ENCODE measurements around the gene C11orf97. TPM values are rescaled to one million over a fixed set of nuclear protein-coding genes. Genes with fewer than 3 reads are reported as not detected.

The C11orf97 gene, protein sequence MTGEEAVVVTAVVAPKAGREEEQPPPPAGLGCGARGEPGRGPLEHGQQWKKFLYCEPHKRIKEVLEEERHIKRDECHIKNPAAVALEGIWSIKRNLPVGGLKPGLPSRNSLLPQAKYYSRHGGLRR
- not detected in 2 replicates for total RNA-seq (2014; rRNA removed; shearing (Covaris generic))
- polyA plus RNA-seq (2016; fragmentation: Nextera tagmentation; extraction: Ambion mirVana): not detected in 2 replicates
- long read RNA-seq: 0 reads

DNA sequence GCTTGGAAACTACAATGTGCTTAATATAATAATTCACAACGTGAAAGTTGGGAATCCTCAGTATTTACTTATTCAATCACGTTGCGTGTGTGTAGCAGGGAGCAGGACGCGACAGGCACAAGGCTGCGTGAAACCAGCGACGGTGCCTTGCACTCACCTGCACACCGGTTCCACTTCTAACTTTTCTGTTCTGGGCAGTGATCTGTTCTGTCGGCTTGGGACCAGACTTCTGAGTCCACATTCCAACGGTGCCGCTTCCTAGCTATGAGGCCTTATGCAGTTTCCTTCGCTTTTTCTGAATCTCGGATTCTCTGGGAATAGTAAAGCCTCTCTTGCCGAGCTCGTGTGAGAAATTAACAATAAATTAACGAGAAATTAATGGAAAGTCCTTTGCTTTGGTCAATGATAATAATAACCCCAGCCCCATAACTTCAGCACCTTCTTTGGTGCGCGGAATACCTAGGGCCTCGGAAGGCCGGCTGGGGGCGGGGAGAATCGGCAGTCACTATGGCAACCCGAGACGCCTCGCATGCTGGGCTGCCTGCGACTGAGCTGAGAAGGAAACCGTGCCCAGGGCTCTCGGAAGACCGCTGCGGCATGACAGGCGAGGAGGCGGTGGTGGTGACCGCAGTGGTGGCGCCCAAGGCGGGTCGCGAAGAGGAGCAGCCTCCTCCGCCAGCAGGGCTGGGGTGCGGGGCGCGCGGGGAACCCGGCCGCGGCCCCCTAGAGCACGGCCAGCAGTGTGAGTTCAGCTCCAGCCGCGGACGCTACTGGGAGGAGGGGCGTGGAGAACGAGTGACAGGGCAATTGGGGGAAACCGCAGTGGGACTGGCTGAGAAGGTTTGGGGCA is at the start of gene C11orf97:
TSS of gene C11orf97 (plus strand) at position 530 of the 850 bp plus-strand sequence. CDS start at position 598, 68 bp downstream.
- Histone ChIP-seq H3K9me2 (ENCODE audit: insufficient read depth) (no peaks in the 10 kb centered on the region), H3F3A (replicated peaks; ENCODE audit: low read depth) (no peaks in the 10 kb centered on the region), H3K79me2 (replicated peaks; ENCODE audit: insufficient read depth) (no peaks in the 10 kb centered on the region), H4K20me1 (replicated peaks; ENCODE audit: insufficient read depth) (no peaks in the 10 kb centered on the region), H3K27ac (ENCODE audit: low read depth) (no peak within 1 kb of the TSS), H3K4me3 (peak within 1 kb of the TSS; percentile 65), H2AFZ (peak within 1 kb of the TSS; percentile 99), H3K4me1 (ENCODE audit: insufficient read depth) (peaks cover 10% of the 10 kb centered on the region; the same call in 1 of the 2 replicates), H3K27me3 (ENCODE audit: insufficient read depth) (peaks cover 29% of the 10 kb centered on the region), H3K4me2 (peak within 1 kb of the TSS; percentile 97), H3K36me3 (ENCODE audit: insufficient read depth) (no peaks in the 10 kb centered on the region)
- peak; percentile 98 for ATAC-seq
- H3K36me3 Mint-ChIP-seq (ENCODE audit: low read depth): no peaks in the 10 kb centered on the region
- H3K4me3 Mint-ChIP-seq: peak within 1 kb of the TSS; percentile 72
- peaks cover 19% of the 10 kb centered on the region for H3K27me3 Mint-ChIP-seq (ENCODE audit: insufficient read depth, low read depth, poor library complexity)
- peak; percentile 91 for DNase-seq (ENCODE audit: low spot score)
- H3K27ac Mint-ChIP-seq: no peak within 1 kb of the TSS
- H3K9me3 Mint-ChIP-seq: peaks cover 3% of the 10 kb centered on the region; the same call in 1 of the 3 replicates
- peaks cover 7% of the 10 kb centered on the region; the same call in 2 of the 3 replicates for H3K4me1 Mint-ChIP-seq
- no peak for TF ChIP-seq ZNF114 (CRISPR knock-in tag; IDR thresholded peaks at IDR 0.05)
- no peak for TF ChIP-seq CREB1 (CRISPR knock-in tag; IDR thresholded peaks at IDR 0.05; ENCODE audit: low read depth)
- no peak for TF ChIP-seq NANOG (IDR thresholded peaks at IDR 0.05; ENCODE audit: borderline replicate concordance)
- TF ChIP-seq, protein P1, sequence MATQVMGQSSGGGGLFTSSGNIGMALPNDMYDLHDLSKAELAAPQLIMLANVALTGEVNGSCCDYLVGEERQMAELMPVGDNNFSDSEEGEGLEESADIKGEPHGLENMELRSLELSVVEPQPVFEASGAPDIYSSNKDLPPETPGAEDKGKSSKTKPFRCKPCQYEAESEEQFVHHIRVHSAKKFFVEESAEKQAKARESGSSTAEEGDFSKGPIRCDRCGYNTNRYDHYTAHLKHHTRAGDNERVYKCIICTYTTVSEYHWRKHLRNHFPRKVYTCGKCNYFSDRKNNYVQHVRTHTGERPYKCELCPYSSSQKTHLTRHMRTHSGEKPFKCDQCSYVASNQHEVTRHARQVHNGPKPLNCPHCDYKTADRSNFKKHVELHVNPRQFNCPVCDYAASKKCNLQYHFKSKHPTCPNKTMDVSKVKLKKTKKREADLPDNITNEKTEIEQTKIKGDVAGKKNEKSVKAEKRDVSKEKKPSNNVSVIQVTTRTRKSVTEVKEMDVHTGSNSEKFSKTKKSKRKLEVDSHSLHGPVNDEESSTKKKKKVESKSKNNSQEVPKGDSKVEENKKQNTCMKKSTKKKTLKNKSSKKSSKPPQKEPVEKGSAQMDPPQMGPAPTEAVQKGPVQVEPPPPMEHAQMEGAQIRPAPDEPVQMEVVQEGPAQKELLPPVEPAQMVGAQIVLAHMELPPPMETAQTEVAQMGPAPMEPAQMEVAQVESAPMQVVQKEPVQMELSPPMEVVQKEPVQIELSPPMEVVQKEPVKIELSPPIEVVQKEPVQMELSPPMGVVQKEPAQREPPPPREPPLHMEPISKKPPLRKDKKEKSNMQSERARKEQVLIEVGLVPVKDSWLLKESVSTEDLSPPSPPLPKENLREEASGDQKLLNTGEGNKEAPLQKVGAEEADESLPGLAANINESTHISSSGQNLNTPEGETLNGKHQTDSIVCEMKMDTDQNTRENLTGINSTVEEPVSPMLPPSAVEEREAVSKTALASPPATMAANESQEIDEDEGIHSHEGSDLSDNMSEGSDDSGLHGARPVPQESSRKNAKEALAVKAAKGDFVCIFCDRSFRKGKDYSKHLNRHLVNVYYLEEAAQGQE (IDR thresholded peaks at IDR 0.05; ENCODE audit: unreplicated experiment): no peak
- TF ChIP-seq ZNF331 (CRISPR knock-in tag; IDR thresholded peaks at IDR 0.05; ENCODE audit: low read depth): no peak
- no peak for TF ChIP-seq EZH2 (IDR thresholded peaks at IDR 0.05; ENCODE audit: low read depth, unreplicated experiment)

DNA sequence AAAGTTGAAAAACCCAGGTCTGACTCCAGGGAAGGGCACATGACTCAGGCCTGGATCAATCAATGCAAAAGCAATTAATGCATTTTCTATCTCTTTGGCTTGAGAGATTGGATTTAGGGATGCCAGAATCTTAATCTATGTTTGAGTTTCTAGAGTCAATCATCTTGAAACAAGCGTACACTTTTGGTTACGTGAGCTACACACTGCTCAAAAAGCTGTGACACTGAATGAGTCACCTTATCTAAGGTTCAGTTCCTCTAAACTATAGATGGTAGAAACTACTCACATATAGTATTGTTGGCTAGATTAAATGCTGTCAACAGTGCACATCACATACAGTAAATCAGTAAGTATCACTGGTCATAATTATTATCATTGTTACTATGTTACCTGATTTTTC is 42.8 kb upstream of the C11orf97 start:
- no peak overlapping the region for H2AFZ ChIP-seq
- H3F3A ChIP-seq (replicated peaks; ENCODE audit: low read depth): no peaks in the 10 kb centered on the region
- no peaks in the 10 kb centered on the region for H3K27me3 ChIP-seq (ENCODE audit: insufficient read depth)
- H3K27ac ChIP-seq (ENCODE audit: low read depth): no peak overlapping the region
- DNase-seq (ENCODE audit: low spot score): no peak
- Mint-ChIP-seq H3K9me3 (no peaks in the 10 kb centered on the region), H3K4me1 (peaks cover 17% of the 10 kb centered on the region), H3K27ac (no peak overlapping the region), H3K36me3 (ENCODE audit: low read depth) (peaks cover 8% of the 10 kb centered on the region; the same call in 2 of the 3 replicates), H3K27me3 (ENCODE audit: insufficient read depth, low read depth, poor library complexity) (no peaks in the 10 kb centered on the region), H3K4me3 (no peak overlapping the region)
- no peaks in the 10 kb centered on the region for H3K9me2 ChIP-seq (ENCODE audit: insufficient read depth)
- H3K4me2 ChIP-seq: no peak overlapping the region
- H4K20me1 ChIP-seq (replicated peaks; ENCODE audit: insufficient read depth): no peaks in the 10 kb centered on the region
- peaks cover 6% of the 10 kb centered on the region; the same call in 1 of the 2 replicates for H3K36me3 ChIP-seq (ENCODE audit: insufficient read depth)
- H3K4me1 ChIP-seq (ENCODE audit: insufficient read depth): peaks cover 20% of the 10 kb centered on the region
- no peak for ATAC-seq
- H3K4me3 ChIP-seq: no peak overlapping the region
- H3K79me2 ChIP-seq (replicated peaks; ENCODE audit: insufficient read depth): no peaks in the 10 kb centered on the region
- TF ChIP-seq EZH2phosphoT487 (IDR thresholded peaks at IDR 0.05; ENCODE audit: unreplicated experiment): no peak
- TF ChIP-seq CREB1 (CRISPR knock-in tag; IDR thresholded peaks at IDR 0.05; ENCODE audit: low read depth): no peak
- no peak for TF ChIP-seq POLR2AphosphoS5 (IDR thresholded peaks at IDR 0.05; ENCODE audit: low read depth)
- TF ChIP-seq, protein P2, sequence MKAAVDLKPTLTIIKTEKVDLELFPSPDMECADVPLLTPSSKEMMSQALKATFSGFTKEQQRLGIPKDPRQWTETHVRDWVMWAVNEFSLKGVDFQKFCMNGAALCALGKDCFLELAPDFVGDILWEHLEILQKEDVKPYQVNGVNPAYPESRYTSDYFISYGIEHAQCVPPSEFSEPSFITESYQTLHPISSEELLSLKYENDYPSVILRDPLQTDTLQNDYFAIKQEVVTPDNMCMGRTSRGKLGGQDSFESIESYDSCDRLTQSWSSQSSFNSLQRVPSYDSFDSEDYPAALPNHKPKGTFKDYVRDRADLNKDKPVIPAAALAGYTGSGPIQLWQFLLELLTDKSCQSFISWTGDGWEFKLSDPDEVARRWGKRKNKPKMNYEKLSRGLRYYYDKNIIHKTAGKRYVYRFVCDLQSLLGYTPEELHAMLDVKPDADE (IDR thresholded peaks at IDR 0.05): no peak
- TF ChIP-seq EZH2 (IDR thresholded peaks at IDR 0.05; ENCODE audit: low read depth, unreplicated experiment): no peak
- TF ChIP-seq STAT1 (IDR thresholded peaks at IDR 0.05; ENCODE audit: unreplicated experiment): no peak
- no peak for TF ChIP-seq ZNF114 (CRISPR knock-in tag; IDR thresholded peaks at IDR 0.05)
- TF ChIP-seq, protein P3, sequence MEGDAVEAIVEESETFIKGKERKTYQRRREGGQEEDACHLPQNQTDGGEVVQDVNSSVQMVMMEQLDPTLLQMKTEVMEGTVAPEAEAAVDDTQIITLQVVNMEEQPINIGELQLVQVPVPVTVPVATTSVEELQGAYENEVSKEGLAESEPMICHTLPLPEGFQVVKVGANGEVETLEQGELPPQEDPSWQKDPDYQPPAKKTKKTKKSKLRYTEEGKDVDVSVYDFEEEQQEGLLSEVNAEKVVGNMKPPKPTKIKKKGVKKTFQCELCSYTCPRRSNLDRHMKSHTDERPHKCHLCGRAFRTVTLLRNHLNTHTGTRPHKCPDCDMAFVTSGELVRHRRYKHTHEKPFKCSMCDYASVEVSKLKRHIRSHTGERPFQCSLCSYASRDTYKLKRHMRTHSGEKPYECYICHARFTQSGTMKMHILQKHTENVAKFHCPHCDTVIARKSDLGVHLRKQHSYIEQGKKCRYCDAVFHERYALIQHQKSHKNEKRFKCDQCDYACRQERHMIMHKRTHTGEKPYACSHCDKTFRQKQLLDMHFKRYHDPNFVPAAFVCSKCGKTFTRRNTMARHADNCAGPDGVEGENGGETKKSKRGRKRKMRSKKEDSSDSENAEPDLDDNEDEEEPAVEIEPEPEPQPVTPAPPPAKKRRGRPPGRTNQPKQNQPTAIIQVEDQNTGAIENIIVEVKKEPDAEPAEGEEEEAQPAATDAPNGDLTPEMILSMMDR (conservative IDR thresholded peaks at IDR 0.05; ENCODE audit: low read depth in 2 of 2): no peak

All from GM23338 (cell line).